NCI-H748 (cell line): ENCODE measurements around the gene ARHGEF17.

ENCODE experiments used
- DNase-seq: peaks from one replicate; lab custom pipeline; 2025; ENCODE audit not compliant: unreplicated experiment; lab: John Stamatoyannopoulos, UW

Gene ARHGEF17

DNA sequence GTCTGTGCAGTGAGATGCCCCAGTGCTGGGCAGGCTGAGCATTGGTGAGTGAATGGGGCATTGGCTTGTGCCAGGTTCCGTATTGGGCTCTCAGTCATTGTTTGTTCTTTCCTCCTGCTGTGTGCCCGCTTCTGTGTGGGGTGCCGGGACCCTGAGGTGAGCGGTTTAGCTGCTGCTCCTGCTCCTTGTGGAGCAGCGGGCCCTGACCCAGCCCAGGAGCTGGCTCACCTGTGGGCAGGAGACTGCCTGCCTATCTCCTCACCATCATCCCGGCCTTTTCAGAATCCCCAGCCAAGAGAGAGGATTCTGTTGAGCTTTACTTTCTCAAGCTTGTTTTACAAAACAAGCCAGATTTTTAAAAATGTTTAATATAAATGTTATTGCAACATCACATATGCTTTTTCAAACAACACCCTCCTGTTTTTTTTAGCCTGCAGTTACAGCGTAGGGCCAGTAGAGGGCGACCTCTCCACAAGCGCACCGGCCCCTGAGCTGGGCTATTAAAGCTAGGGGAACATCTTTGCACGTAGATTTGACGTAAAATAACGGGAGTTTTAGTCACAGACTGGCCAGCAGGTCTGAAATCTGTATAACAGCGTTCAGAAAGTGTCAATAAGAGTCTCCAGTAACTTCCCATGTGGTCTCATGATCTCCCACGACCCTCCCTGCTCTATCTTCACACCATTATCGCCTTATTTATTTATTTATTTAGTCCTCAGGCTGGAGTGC lies 43.0 kb downstream of the ARHGEF17 start:
- DNase-seq = peak; percentile 64

DNA sequence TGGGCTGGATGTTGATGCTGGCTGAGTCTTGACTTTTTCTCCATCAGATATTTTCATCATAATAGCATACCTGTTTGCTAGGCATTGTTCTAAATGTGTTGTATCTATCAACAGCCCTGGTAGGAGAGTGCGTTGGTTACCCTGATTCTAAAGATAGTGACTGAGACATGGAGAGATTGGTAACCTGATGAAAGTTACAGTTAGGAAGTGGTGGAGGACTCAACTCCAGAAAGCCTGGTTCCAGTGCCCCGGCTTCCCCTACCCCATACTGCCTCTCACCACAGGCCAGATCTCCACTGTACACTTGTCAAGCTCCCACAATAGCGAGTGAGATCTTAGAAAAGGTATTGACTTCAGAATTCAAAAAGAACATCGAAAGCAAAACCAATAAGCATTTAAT lies 45.3 kb downstream of the ARHGEF17 start:
- DNase-seq = no peak

DNA sequence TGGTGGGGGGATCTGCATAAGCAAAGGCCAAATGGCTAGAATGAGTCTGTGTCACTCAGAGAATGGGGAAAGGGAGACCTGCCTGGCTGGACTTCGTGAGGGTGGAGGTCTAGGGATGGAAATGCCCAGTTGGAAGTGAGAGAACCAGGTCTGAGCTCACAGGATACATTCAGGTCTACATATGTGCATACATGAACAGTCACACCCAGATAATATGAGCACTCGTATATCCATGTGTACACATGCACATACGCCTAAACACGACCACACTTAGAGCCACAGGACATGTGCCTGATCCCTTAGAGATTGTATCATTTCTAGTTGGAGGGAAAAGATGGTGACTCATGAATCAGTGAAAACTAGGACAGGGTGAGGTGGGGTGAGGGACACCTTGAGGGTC lies 47.0 kb downstream of the ARHGEF17 start:
- no peak for DNase-seq

DNA sequence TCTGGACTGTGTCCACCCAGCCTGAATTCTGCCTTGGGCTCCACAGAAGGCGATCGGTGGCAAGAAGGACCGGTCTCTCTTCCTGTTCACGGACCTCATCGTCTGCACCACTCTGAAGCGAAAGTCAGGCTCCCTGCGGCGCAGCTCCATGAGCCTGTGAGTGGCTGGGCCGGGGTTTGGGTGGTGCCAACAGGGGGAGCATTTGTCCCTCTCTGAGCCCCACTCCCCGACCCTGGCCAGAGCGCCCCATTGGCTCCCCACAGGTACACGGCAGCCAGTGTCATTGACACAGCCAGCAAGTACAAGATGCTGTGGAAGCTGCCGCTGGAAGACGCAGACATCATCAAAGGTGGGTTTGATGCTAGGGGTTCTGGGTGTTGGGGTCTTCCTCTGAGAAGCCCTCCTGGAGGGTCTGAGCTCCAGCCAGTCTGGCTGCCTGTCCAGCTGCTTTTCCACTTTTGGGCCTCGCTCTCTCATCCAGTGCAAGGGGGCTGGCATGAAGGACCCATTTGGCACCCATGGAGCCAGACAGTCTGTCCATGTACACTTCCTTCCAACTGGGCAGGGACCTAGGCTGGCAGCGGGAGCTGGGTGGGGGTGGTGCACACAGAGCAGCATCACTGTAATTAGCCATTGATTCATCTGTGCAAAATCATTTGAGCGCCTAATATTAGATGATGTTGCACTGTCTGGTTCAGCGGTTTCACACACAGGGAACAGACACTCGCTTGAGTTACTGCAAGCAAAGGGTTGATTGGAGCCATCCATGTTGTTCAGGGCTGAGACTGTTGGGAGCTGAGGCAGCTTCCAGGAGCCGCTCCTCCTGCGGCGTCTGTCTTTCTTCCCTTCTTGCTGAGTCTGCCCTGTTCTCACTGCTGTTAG lies 49.1 kb downstream of the ARHGEF17 start:
- no peak for DNase-seq

DNA sequence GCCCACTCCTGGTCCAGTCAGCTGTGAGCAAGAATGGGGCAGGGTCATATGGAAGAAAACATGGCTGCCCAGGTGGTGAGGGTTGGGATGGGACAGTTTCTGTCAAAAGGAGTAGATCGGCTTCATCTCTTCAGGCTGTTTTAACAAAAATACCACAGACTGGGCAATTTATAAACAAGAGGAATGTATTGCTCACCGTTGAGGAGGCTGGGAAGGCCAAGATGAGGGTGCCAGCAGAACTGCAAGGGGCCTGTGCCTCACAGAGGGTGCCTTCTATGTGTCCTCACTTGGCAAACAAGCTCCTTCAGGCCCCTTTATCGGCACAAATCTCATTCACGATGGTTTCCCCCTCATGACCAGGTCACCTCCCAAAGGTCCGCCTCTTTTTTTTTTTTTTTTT lies 50.0 kb downstream of the ARHGEF17 start:
- DNase-seq = no peak

DNA sequence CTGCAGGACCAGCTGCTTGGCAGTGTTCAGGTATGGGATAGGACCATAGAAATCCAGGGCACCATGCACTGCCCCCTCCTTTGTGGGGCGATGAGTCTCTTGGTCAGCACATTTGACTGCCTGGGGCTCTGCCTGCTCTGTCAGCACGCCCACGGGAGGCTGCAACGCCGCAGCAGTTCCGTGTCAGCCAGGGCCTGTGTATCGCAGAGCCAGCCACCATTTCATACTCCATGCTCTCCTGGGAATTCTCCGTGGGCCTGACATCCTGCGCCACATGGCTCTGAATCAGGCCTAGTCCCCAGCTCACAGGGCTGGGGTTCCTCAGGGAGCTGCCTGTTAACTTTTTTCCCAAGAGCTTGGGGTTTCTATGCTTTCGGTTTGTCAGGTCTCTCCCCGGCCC lies 51.3 kb downstream of the ARHGEF17 start:
- no peak for DNase-seq

DNA sequence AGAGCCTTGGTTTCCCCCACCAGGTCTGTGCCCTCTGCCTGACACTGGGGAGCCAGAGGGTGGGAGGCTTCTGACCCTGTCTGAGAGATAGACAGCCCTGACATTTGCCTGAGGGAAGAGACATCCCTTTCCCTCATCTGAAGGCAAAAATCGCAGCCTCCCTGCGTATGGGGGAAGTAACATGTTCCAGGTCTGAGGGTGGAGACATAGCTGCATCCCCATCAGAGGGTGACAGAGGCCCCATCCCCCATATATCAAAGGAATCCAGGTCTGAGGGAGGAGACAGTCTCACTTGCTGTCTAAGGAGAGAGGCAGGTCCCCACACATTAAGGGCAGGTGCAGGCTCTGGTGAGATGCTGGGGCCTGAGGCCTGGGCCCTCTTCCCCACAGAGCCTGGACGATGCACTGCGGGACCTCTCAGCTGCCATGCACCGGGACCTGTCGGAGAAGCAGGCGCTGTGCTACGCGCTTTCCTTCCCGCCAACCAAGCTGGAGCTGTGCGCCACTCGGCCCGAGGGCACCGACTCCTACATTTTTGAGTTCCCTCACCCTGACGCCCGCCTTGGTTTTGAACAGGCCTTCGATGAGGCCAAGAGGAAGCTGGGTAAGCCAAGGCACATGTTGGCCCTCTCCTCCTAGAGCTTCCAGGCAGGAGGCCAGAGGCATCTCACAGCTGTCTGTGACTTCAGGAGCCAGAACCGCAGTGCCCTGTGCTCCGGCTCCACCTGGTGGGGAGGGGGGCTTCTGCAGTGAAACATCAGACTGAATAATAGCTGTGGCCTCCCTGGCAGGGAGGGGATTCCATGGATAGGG lies 52.1 kb downstream of the ARHGEF17 start:
- DNase-seq = peak; percentile 32

DNA sequence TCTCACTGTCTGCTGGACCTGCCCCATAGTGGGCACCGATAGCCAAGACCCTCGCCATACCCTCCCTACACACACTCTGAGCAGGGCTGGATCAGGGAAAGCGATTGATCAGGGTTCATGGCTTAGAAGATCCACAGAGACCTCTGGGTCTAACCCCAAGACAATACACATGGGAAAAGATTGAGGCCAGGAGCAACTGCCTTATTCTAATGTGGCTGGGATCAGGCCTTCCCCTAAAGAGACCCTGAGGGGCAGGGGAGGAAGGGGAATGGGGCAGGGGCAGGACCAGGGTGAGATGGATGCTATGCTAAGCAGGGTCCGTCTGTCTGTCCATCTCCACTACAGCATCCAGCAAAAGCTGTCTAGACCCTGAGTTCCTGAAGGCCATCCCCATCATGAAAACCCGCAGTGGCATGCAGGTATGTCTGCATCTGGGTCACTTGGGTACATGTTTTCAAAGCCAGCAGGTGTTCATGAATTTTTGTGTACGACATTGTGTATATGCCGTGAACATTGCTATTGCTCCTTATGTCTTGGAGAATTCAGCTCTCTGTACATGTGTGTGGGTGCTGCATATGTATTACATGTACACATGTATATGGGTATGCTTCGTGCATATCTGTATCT lies 52.8 kb downstream of the ARHGEF17 start:
- DNase-seq = no peak

DNA sequence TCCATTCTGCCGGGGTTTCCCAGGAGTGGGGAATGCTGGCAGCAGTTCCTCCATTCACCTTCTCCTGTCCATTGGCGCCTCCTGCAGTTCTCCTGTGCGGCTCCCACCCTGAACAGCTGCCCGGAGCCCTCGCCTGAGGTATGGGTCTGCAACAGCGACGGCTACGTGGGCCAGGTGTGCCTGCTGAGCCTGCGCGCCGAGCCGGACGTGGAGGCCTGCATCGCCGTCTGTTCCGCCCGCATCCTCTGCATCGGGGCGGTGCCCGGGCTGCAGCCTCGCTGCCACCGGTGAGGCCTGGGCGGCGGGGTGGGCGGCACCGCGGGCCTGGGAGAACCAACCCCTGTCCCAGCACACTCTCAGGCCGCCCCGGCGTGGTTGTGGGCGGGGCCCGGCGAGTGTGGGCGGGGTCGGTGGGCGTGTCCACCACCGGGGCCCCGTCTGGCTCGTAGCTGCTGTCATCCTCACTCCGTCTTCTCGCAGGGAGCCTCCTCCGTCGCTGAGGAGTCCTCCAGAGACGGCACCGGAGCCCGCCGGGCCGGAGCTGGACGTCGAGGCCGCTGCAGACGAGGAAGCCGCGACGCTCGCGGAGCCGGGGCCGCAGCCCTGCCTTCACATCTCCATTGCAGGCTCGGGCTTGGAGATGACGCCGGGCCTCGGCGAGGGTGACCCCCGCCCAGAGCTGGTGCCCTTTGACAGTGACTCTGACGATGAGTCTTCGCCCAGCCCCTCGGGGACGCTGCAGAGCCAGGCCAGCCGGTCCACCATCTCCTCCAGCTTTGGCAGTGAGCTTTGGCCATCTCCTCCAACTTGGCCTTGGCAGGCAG lies 54.1 kb downstream of the ARHGEF17 start:
- no peak for DNase-seq

DNA sequence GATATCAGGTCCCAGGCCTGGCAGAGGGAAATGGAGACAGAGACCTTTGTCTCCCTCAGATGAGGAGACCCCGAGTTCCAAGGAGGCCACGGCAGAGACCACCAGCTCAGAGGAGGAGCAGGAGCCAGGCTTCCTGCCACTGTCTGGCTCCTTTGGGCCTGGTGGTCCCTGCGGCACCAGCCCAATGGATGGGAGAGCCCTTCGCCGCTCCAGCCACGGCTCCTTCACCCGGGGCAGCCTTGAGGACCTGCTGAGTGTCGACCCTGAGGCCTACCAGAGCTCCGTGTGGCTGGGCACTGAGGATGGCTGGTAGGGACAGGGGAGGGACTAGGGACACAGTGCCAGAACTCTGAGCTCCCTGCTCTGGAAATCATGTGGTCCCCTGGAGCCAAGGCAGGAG lies 55.1 kb downstream of the ARHGEF17 start:
- no peak for DNase-seq

DNA sequence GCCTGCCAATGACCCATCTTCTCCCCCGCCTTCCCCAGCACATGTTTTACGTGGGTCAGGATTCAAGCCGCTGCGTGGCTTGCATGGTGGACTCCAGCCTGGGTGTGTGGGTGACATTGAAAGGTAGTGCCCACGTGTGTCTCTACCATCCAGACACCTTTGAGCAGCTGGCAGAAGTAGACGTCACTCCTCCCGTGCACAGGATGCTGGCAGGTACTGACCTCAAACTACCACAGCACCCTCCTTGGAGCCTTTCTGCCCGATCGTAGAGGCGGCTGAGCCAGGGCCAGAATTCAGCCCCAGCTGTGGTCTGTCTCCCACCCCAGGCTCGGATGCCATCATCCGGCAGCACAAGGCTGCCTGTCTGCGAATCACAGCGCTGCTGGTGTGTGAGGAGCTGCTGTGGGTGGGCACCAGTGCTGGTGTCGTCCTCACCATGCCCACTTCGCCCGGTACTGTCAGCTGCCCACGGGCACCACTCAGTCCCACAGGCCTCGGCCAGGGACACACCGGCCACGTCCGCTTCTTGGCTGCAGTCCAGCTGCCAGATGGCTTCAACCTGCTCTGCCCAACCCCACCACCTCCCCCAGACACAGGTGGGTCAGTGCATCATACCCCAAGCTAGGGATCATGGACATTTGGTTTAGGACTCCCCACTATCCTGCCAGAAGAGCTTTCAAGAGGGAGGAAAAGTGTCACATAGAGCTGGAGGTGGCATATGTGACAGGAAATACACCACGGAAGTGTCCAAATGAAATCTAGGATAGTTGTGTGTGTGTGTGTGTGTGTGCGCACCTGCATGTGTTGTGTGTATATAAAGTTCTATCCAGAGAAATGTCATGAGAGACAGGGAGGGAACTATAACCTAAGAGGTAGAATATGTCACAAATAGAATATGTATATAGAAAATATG lies 57.5 kb downstream of the ARHGEF17 start:
- no peak for DNase-seq

DNA sequence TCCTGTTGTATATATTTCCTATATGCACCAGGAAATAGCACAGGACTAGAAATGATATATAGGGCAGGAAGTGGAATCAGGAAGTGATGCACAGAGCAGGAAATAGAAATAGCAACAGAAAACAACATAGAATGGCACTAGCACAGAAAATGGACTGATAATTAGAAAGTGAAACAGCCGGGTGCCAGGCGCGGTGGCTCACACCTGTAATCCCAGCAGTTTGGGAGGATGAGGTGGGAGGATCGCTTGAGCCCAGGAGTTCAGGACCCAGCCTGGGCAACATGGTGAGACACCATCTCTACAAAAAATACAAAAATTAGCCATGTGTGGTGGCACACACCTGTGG lies 58.2 kb downstream of the ARHGEF17 start:
- DNase-seq = no peak

DNA sequence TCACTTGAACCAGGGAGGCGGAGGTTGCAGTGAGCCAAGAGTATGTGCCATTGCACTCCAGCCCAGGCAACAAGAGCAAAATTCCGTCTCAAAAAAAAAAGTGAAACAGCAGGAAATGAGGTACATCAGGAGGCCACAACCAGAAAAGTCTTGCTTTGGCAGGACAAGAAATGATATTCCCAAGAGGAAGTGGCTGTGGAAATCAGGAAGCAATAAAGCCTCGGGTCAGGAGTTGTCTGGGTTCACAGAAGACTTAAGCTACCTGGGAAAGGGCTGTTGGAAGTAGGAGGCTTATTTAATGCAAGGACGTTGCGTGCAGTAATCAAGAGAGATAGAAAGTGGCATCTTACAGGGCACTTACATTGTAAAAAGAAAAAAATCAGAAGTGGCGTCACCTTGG lies 58.9 kb downstream of the ARHGEF17 start:
- no peak for DNase-seq

DNA sequence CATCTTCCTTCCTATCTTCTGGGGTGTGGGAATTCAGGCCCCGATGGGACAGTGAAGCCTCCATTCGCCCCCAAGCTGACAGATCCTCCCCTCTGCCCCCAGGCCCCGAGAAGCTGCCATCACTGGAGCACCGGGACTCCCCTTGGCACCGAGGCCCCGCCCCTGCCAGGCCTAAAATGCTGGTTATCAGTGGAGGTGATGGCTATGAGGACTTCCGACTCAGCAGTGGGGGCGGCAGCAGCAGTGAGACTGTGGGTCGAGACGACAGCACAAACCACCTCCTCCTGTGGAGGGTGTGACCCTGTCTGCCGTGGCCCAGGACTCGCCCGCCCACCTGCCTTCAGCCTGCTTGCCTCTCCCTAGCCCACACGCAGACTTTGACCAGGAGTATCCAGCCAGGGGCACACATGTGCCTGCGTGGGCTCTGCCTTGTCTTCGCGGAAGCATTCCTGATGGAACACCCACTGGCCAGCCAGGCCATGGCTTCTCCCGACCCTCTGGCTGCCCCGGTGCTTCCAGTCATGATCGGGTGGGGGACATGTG lies 59.5 kb downstream of the ARHGEF17 start:
- no peak for DNase-seq

DNA sequence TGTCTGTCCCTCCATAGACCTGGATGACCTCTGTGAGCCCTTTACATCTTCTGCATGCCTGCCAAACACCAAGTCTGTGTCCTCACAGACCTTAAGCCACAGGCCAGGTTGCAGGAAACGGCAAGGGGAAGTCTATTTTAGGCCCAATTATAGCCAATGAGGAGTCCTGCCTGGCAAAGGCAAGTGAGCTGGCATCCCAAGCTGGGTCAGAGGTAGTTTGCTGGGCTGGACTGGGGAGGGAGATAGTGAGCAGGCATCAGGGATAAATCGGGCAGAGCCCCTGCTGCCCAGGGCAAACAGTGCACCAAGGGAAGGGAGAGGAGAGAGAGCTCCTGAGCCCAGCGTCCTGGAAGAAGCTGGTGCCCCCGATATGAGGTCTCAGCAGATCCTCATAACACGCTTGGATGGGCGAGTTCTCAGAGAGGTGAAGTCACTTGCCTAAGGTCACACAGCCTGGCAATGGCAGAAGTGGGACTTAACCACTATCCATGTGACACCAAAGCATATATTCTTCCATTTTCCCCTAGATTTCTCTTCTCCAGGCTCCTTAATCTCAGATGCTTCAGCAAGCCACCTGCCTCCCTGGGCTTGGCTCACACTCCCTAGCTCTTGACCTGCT lies 64.4 kb downstream of the ARHGEF17 start:
- DNase-seq = no peak

DNA sequence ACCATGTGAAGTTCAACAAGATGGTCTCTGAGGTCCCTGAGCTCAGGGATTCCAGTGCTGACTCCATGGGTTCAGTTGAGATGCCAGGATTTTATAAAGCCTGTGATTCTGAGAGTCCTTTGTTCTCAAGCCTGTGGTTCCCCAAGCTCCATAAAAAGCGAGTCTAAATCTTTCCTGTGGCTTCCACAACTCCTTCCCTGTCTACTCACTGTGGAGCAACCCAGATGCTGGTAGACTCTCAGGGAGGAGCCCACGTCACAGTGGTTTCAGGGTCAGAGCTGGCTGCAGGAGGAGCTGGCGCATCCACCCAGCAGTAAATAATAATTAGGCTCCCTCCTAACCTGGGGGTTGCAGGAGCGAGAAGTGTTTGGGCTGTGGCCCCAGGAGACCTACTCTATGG lies 66.1 kb downstream of the ARHGEF17 start:
- no peak for DNase-seq

DNA sequence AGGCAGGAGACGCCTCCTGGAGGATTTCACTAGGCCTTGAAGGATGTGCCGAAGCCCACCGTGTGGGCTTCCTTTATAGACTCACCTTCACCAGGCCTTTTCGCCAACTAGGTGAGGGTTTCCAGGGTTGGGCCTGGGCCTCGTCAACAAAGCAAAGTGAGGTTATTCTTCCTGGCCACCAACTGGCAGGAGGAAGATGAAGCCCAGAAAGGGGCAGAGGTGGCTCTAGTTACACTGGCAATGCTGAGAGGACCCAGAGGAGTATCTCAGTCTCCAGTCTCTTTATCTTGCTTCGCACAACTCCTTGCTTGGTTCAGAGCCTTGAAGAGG lies 67.7 kb downstream of the ARHGEF17 start:
- DNase-seq = no peak

DNA sequence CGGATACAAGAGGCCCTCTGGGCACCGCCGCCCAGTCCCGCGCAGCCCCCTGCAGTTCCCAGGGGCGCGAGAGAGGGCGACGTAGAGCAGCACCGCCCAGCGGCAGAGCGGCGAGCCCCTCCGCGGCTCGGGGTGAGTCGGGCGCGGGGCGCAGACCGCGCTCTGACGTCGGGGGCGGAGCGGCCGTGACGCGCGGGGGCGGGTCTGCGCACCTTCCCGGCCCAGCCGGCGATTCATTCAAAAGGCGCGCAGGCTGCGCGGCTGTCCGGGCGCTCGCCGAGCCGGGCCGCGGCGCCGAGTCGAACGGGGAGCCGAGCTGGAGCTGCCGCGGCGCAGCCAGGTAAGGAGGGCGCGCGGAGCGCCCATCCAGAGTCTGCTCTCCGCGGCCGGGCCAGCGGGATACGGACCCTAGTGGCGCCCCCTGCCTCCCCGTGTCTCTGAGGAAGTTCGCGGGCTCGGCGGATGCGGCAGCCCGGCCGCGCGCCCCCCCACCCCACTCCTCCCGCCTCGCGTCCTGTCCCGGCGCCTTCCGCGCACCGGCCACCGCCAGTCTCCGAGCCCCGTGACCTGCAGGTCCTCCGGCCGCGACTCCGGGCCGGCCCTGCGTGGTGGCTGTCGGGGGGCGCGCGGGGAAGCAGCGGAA lies 68.2 kb downstream of the ARHGEF17 start, which contains the start of gene RELT:
Gene RELT, plus strand, starts transcription at position 240 of the 643 bp plus-strand sequence. CDS start 12,738 bp downstream, outside the sequence.
- DNase-seq = peak; percentile 93
